ENCODE measurements around the gene C1QL2. TPM values are rescaled to one million over a fixed set of nuclear protein-coding genes. Genes with fewer than 3 reads are reported as not detected.

Gene C1QL2
- total RNA-seq, 3 donors from 2014 or later (not counting 1 experiment from before 2014, with no cell fraction given), result not detected

GRCh38 chr2:119112770-119113488 is 45.6 kb downstream of the C1QL2 start:
- H3K9me3 Mint-ChIP-seq, result peaks cover 0 to 2% of the 10 kb centered on the region in 2 donors
- H3K27me3 ChIP-seq (ENCODE audit: control insufficient read depth, insufficient read depth, low read length), result no peaks in the 10 kb centered on the region
- no peaks in the 10 kb centered on the region for H3K36me3 ChIP-seq (ENCODE audit: control insufficient read depth, insufficient read depth, low read length)
- peaks cover 9 to 14% of the 10 kb centered on the region in 2 donors for H3K27me3 Mint-ChIP-seq (ENCODE audit: low read depth in 2 of 2)
- no peak for TF ChIP-seq CTCF (IDR thresholded peaks at IDR 0.05)
- H3K27ac ChIP-seq (ENCODE audit: low read length), result no peak overlapping the region
- intact Hi-C loops (cut with micrococcal nuclease), result no loop called here
- 59% methylated on average over 10 of the region's 10 CpGs for WGBS (ENCODE audit: insufficient coverage)
- no peaks in the 10 kb centered on the region for H3K4me1 Mint-ChIP-seq
- H3K36me3 Mint-ChIP-seq, result no peaks in the 10 kb centered on the region
- H3K27ac Mint-ChIP-seq, result no peak overlapping the region
- DNase-seq (no peak), ATAC-seq (no peak)
- H3K4me3 ChIP-seq (ENCODE audit: low read length), result no peak overlapping the region
- peaks cover 9% of the 10 kb centered on the region for H3K9me3 ChIP-seq (ENCODE audit: control insufficient read depth, insufficient read depth, low read length)
- H3K4me1 ChIP-seq (ENCODE audit: control insufficient read depth, insufficient read depth, low read length), result no peaks in the 10 kb centered on the region
- no peak overlapping the region for H3K4me3 Mint-ChIP-seq

GRCh38 chr2:119112230-119112629 is 46.3 kb downstream of the C1QL2 start:
- H3K27me3 ChIP-seq (ENCODE audit: control insufficient read depth, insufficient read depth, low read length), result no peaks in the 10 kb centered on the region
- H3K9me3 ChIP-seq (ENCODE audit: control insufficient read depth, insufficient read depth, low read length), result peaks cover 9% of the 10 kb centered on the region
- Mint-ChIP-seq H3K4me1 (no peaks in the 10 kb centered on the region), H3K27ac (no peak overlapping the region), H3K9me3 (peaks cover 0 to 4% of the 10 kb centered on the region in 2 donors), H3K4me3 (no peak overlapping the region), H3K27me3 (ENCODE audit: low read depth in 2 of 2) (peaks cover 9 to 16% of the 10 kb centered on the region in 2 donors), H3K36me3 (no peaks in the 10 kb centered on the region)
- DNase-seq (no peak), ATAC-seq (no peak)
- 68% methylated on average over 3 of the region's 3 CpGs for WGBS (ENCODE audit: insufficient coverage)
- intact Hi-C loops (cut with micrococcal nuclease), result no loop called here
- no peaks in the 10 kb centered on the region for H3K4me1 ChIP-seq (ENCODE audit: control insufficient read depth, insufficient read depth, low read length)
- no peak for TF ChIP-seq CTCF (IDR thresholded peaks at IDR 0.05)
- H3K36me3 ChIP-seq (ENCODE audit: control insufficient read depth, insufficient read depth, low read length), result no peaks in the 10 kb centered on the region
- no peak overlapping the region for H3K27ac ChIP-seq (ENCODE audit: low read length)
- H3K4me3 ChIP-seq (ENCODE audit: low read length), result no peak overlapping the region

DNA sequence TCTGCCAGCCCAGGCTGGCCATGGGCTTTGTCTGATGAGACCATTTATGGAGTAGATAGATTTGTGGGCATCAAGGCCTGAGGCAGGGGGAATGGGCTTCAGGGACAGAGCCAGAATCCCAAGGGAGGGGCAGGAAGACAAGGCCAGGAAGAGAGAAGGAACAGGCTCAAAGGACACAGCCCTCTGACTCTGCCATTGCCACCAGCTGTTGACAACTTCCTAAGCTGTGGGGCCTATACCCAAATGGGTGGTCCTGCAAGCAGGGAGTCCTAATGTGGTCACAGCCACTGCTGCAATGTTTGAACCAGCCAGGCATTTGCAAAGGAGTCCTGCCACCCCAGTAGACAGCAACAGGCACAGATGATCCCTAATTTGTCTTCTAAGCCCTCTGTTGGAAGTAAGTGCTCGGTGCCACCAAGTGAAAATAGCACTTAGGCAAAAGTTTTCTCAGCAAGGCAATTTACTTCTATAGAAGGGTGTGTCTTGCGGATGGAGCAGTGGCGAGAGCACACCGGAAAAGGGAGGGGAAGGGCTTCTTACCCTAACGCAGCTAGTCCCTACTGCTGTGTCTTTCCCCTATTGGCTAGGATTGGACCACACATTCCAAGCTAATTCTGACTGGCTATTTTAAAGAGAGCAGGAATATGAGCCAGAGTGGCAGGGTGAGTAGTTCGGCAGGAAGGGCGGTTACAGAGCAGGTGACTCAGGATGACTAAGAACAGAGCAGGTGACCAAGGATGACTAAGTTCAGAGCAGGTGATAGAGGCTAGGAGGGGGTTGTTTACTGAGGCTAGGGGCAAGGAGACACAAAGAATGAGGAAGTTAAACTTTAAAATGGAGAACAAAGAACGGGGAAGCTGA is 47.2 kb downstream of the C1QL2 start:
- ATAC-seq (no peak), DNase-seq (no peak)
- Mint-ChIP-seq H3K36me3 (no peaks in the 10 kb centered on the region), H3K27ac (no peak overlapping the region), H3K9me3 (peaks cover 0 to 4% of the 10 kb centered on the region in 2 donors), H3K4me3 (no peak overlapping the region), H3K4me1 (no peaks in the 10 kb centered on the region), H3K27me3 (ENCODE audit: low read depth in 2 of 2) (peaks cover 9 to 17% of the 10 kb centered on the region in 2 donors)
- Histone ChIP-seq H3K27ac (ENCODE audit: low read length) (no peak overlapping the region), H3K36me3 (ENCODE audit: control insufficient read depth, insufficient read depth, low read length) (no peaks in the 10 kb centered on the region), H3K9me3 (ENCODE audit: control insufficient read depth, insufficient read depth, low read length) (peaks cover 9% of the 10 kb centered on the region), H3K27me3 (ENCODE audit: control insufficient read depth, insufficient read depth, low read length) (no peaks in the 10 kb centered on the region), H3K4me3 (ENCODE audit: low read length) (no peak overlapping the region), H3K4me1 (ENCODE audit: control insufficient read depth, insufficient read depth, low read length) (no peaks in the 10 kb centered on the region)
- intact Hi-C loops (cut with micrococcal nuclease), result no loop called here
- TF ChIP-seq CTCF (IDR thresholded peaks at IDR 0.05), result no peak
- 81% methylated on average over 8 of the region's 8 CpGs for WGBS (ENCODE audit: insufficient coverage)

Data from natural killer cell (primary cell).